ENCODE measurements around the gene MCOLN1.

MCOLN1 gene

GRCh38 chr19:7545300-7545699 lies 22.9 kb downstream of the MCOLN1 start:
- Histone ChIP-seq H3K9me3 (ENCODE audit: control insufficient read depth in 2 of 2, low read length in 2 of 2) (no peaks in the 10 kb centered on the region), H3K27me3 (ENCODE audit: control insufficient read depth in 1 of 2, insufficient read depth in 2 of 2, low read length in 2 of 2) (no peaks in the 10 kb centered on the region), H3K27ac (ENCODE audit: low read length) (no peak overlapping the region), H3K36me3 (ENCODE audit: control insufficient read depth in 2 of 2, insufficient read depth in 2 of 2, low read length in 2 of 2) (peaks cover 19 to 31% of the 10 kb centered on the region in 2 donors), H3K4me1 (ENCODE audit: control insufficient read depth, insufficient read depth, low read length) (no peaks in the 10 kb centered on the region), H3K4me3 (ENCODE audit: low read length in 2 of 2) (no peak overlapping the region), H3K9ac (ENCODE audit: low read length in 2 of 2) (no peak overlapping the region)

- Histone ChIP-seq H3K27me3 (ENCODE audit: control insufficient read depth in 1 of 2, insufficient read depth in 2 of 2, low read length in 2 of 2) (no peaks in the 10 kb centered on the region), H3K9me3 (ENCODE audit: control insufficient read depth in 2 of 2, low read length in 2 of 2) (no peaks in the 10 kb centered on the region), H3K36me3 (ENCODE audit: control insufficient read depth in 2 of 2, insufficient read depth in 2 of 2, low read length in 2 of 2) (peaks cover 22 to 32% of the 10 kb centered on the region in 2 donors), H3K27ac (ENCODE audit: low read length) (no peak overlapping the region), H3K4me1 (ENCODE audit: control insufficient read depth, insufficient read depth, low read length) (peaks cover 3% of the 10 kb centered on the region), H3K4me3 (ENCODE audit: low read length in 2 of 2) (no peak overlapping the region), H3K9ac (ENCODE audit: low read length in 2 of 2) (no peak overlapping the region)
These were observed 23.5 kb downstream of the MCOLN1 start for GRCh38 chr19:7545904-7546303.

- Histone ChIP-seq H3K4me1 (ENCODE audit: control insufficient read depth, insufficient read depth, low read length) (peaks cover 8% of the 10 kb centered on the region), H3K9ac (ENCODE audit: low read length in 2 of 2) (no peak overlapping the region), H3K27ac (ENCODE audit: low read length) (no peak overlapping the region), H3K9me3 (ENCODE audit: control insufficient read depth in 2 of 2, low read length in 2 of 2) (no peaks in the 10 kb centered on the region), H3K27me3 (ENCODE audit: control insufficient read depth in 1 of 2, insufficient read depth in 2 of 2, low read length in 2 of 2) (no peaks in the 10 kb centered on the region), H3K4me3 (ENCODE audit: low read length in 2 of 2) (no peak overlapping the region), H3K36me3 (ENCODE audit: control insufficient read depth in 2 of 2, insufficient read depth in 2 of 2, low read length in 2 of 2) (peaks cover 16 to 26% of the 10 kb centered on the region in 2 donors)
These were observed 24.7 kb downstream of the MCOLN1 start for GRCh38 chr19:7547159-7547558.

- H3K27ac ChIP-seq (ENCODE audit: low read length), result no peak overlapping the region
- H3K27me3 ChIP-seq (ENCODE audit: control insufficient read depth in 1 of 2, insufficient read depth in 2 of 2, low read length in 2 of 2), result no peaks in the 10 kb centered on the region
- H3K9me3 ChIP-seq (ENCODE audit: control insufficient read depth in 2 of 2, low read length in 2 of 2), result no peaks in the 10 kb centered on the region
- no peak overlapping the region for H3K4me3 ChIP-seq (ENCODE audit: low read length in 2 of 2)
- H3K36me3 ChIP-seq (ENCODE audit: control insufficient read depth in 2 of 2, insufficient read depth in 2 of 2, low read length in 2 of 2), result peaks cover 13 to 15% of the 10 kb centered on the region in 2 donors
- no peak overlapping the region for H3K9ac ChIP-seq (ENCODE audit: low read length in 2 of 2)
- peaks cover 8% of the 10 kb centered on the region for H3K4me1 ChIP-seq (ENCODE audit: control insufficient read depth, insufficient read depth, low read length)
These were observed 27.2 kb downstream of the MCOLN1 start for GRCh38 chr19:7549429-7550148.

- Histone ChIP-seq H3K27ac (ENCODE audit: low read length) (no peak overlapping the region), H3K4me3 (ENCODE audit: low read length in 2 of 2) (no peak overlapping the region), H3K27me3 (ENCODE audit: control insufficient read depth in 1 of 2, insufficient read depth in 2 of 2, low read length in 2 of 2) (no peaks in the 10 kb centered on the region), H3K9me3 (ENCODE audit: control insufficient read depth in 2 of 2, low read length in 2 of 2) (no peaks in the 10 kb centered on the region), H3K4me1 (ENCODE audit: control insufficient read depth, insufficient read depth, low read length) (peaks cover 8% of the 10 kb centered on the region), H3K36me3 (ENCODE audit: control insufficient read depth in 2 of 2, insufficient read depth in 2 of 2, low read length in 2 of 2) (peaks cover 13 to 18% of the 10 kb centered on the region in 2 donors), H3K9ac (ENCODE audit: low read length in 2 of 2) (no peak overlapping the region)
These were observed 27.8 kb downstream of the MCOLN1 start for GRCh38 chr19:7550169-7550770.

GRCh38 chr19:7550987-7551761 lies 28.8 kb downstream of the MCOLN1 start:
- Histone ChIP-seq H3K27ac (ENCODE audit: low read length) (no peak overlapping the region), H3K9ac (ENCODE audit: low read length in 2 of 2) (no peak overlapping the region), H3K36me3 (ENCODE audit: control insufficient read depth in 2 of 2, insufficient read depth in 2 of 2, low read length in 2 of 2) (peaks cover 13 to 19% of the 10 kb centered on the region in 2 donors), H3K4me3 (ENCODE audit: low read length in 2 of 2) (peak overlapping the region in 1 of 2 donors; percentile 52), H3K27me3 (ENCODE audit: control insufficient read depth in 1 of 2, insufficient read depth in 2 of 2, low read length in 2 of 2) (no peaks in the 10 kb centered on the region), H3K4me1 (ENCODE audit: control insufficient read depth, insufficient read depth, low read length) (peaks cover 8% of the 10 kb centered on the region), H3K9me3 (ENCODE audit: control insufficient read depth in 2 of 2, low read length in 2 of 2) (no peaks in the 10 kb centered on the region)

GRCh38 chr19:7552781-7553180 lies 30.4 kb downstream of the MCOLN1 start:
- Histone ChIP-seq H3K4me1 (ENCODE audit: control insufficient read depth, insufficient read depth, low read length) (peaks cover 8% of the 10 kb centered on the region), H3K27ac (ENCODE audit: low read length) (no peak overlapping the region), H3K27me3 (ENCODE audit: control insufficient read depth in 1 of 2, insufficient read depth in 2 of 2, low read length in 2 of 2) (no peaks in the 10 kb centered on the region), H3K9ac (ENCODE audit: low read length in 2 of 2) (no peak overlapping the region), H3K36me3 (ENCODE audit: control insufficient read depth in 2 of 2, insufficient read depth in 2 of 2, low read length in 2 of 2) (peaks cover 25 to 32% of the 10 kb centered on the region in 2 donors), H3K9me3 (ENCODE audit: control insufficient read depth in 2 of 2, low read length in 2 of 2) (no peaks in the 10 kb centered on the region), H3K4me3 (ENCODE audit: low read length in 2 of 2) (no peak overlapping the region)

- peaks cover 39 to 45% of the 10 kb centered on the region in 2 donors for H3K36me3 ChIP-seq (ENCODE audit: control insufficient read depth in 2 of 2, insufficient read depth in 2 of 2, low read length in 2 of 2)
- no peak overlapping the region for H3K9ac ChIP-seq (ENCODE audit: low read length in 2 of 2)
- H3K27ac ChIP-seq (ENCODE audit: low read length), result no peak overlapping the region
- no peaks in the 10 kb centered on the region for H3K27me3 ChIP-seq (ENCODE audit: control insufficient read depth in 1 of 2, insufficient read depth in 2 of 2, low read length in 2 of 2)
- no peaks in the 10 kb centered on the region for H3K9me3 ChIP-seq (ENCODE audit: control insufficient read depth in 2 of 2, low read length in 2 of 2)
- H3K4me1 ChIP-seq (ENCODE audit: control insufficient read depth, insufficient read depth, low read length), result peaks cover 8% of the 10 kb centered on the region
- H3K4me3 ChIP-seq (ENCODE audit: low read length in 2 of 2), result no peak overlapping the region
These were observed 32.1 kb downstream of the MCOLN1 start for GRCh38 chr19:7554565-7554964.

- no peaks in the 10 kb centered on the region for H3K27me3 ChIP-seq (ENCODE audit: control insufficient read depth in 1 of 2, insufficient read depth in 2 of 2, low read length in 2 of 2)
- H3K4me3 ChIP-seq (ENCODE audit: low read length in 2 of 2), result no peak overlapping the region
- H3K27ac ChIP-seq (ENCODE audit: low read length), result no peak overlapping the region
- H3K9me3 ChIP-seq (ENCODE audit: control insufficient read depth in 2 of 2, low read length in 2 of 2), result no peaks in the 10 kb centered on the region
- peaks cover 37 to 42% of the 10 kb centered on the region in 2 donors for H3K36me3 ChIP-seq (ENCODE audit: control insufficient read depth in 2 of 2, insufficient read depth in 2 of 2, low read length in 2 of 2)
- H3K9ac ChIP-seq (ENCODE audit: low read length in 2 of 2), result no peak overlapping the region
- H3K4me1 ChIP-seq (ENCODE audit: control insufficient read depth, insufficient read depth, low read length), result peaks cover 8% of the 10 kb centered on the region
These were observed 32.8 kb downstream of the MCOLN1 start for GRCh38 chr19:7554990-7555864.

- H3K9ac ChIP-seq (ENCODE audit: low read length in 2 of 2), result no peak overlapping the region
- H3K4me3 ChIP-seq (ENCODE audit: low read length in 2 of 2), result no peak overlapping the region
- no peak overlapping the region for H3K27ac ChIP-seq (ENCODE audit: low read length)
- H3K4me1 ChIP-seq (ENCODE audit: control insufficient read depth, insufficient read depth, low read length), result no peaks in the 10 kb centered on the region
- no peaks in the 10 kb centered on the region for H3K27me3 ChIP-seq (ENCODE audit: control insufficient read depth in 1 of 2, insufficient read depth in 2 of 2, low read length in 2 of 2)
- H3K9me3 ChIP-seq (ENCODE audit: control insufficient read depth in 2 of 2, low read length in 2 of 2), result no peaks in the 10 kb centered on the region
- peaks cover 38 to 44% of the 10 kb centered on the region in 2 donors for H3K36me3 ChIP-seq (ENCODE audit: control insufficient read depth in 2 of 2, insufficient read depth in 2 of 2, low read length in 2 of 2)
These were observed 34.4 kb downstream of the MCOLN1 start for GRCh38 chr19:7556696-7557315.
